IPS-20b (cell line): ENCODE data around the gene CACNA2D1.

Experiments
- H3K27ac ChIP-seq: one replicate; pipeline ENCODE4 v1.5.1; 2013; ENCODE audit warnings: low read length
- H3K27me3 ChIP-seq: 2 replicates; pipeline ENCODE4 v1.6.1; 2013; ENCODE audit warnings: mild to moderate bottlenecking, low read length, inconsistent platforms; ENCODE audit not compliant: insufficient read depth
- H3K36me3 ChIP-seq: 2 replicates; pipeline ENCODE4 v1.6.1; 2013; ENCODE audit warnings: low read depth, mild to moderate bottlenecking, inconsistent platforms, low read length, moderate library complexity; ENCODE audit not compliant: insufficient read depth
- H3K4me1 ChIP-seq: 2 replicates; pipeline ENCODE4 v1.6.1; 2013; ENCODE audit warnings: mild to moderate bottlenecking, control low read depth, inconsistent platforms, low read length, moderate library complexity; ENCODE audit not compliant: insufficient read depth
- H3K4me3 ChIP-seq: 2 replicates; pipeline ENCODE4 v1.5.1; 2013; ENCODE audit warnings: mild to moderate bottlenecking, low read length, inconsistent platforms
- H3K9ac ChIP-seq: 2 replicates; pipeline ENCODE4 v1.6.1; 2013; ENCODE audit warnings: low read depth, mild to moderate bottlenecking, inconsistent platforms, low read length, moderate library complexity
- H3K9me3 ChIP-seq: 2 replicates; pipeline ENCODE4 v1.6.1; 2013; ENCODE audit warnings: mild to moderate bottlenecking, low read depth, low read length, inconsistent platforms; ENCODE audit not compliant: insufficient read depth

CACNA2D1 gene

DNA sequence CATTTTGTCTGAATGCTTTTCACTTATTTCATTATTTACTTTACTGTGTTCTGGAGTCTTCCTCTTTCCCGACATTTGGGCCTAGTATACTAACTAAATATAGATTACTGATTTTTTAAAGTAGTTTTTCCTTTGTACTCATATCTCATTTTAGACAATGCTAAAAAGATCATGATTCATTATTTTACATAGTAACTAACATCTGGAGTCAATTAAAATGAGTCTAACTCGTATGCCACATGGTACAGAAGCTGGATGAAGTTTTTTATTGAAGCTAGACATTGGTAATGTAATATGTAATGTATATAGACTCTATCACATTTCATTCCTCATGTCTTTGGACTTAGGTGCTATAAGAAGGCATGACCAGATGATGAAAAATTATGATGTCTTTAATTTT, 517.4 kb downstream of the CACNA2D1 start:
- Histone ChIP-seq H3K27me3 (no peaks in the 10 kb centered on the region), H3K9ac (no peak overlapping the region), H3K4me1 (peaks cover 12% of the 10 kb centered on the region; the same call in 1 of the 2 replicates), H3K27ac (no peak overlapping the region), H3K9me3 (no peaks in the 10 kb centered on the region), H3K36me3 (no peaks in the 10 kb centered on the region), H3K4me3 (no peak overlapping the region)

DNA sequence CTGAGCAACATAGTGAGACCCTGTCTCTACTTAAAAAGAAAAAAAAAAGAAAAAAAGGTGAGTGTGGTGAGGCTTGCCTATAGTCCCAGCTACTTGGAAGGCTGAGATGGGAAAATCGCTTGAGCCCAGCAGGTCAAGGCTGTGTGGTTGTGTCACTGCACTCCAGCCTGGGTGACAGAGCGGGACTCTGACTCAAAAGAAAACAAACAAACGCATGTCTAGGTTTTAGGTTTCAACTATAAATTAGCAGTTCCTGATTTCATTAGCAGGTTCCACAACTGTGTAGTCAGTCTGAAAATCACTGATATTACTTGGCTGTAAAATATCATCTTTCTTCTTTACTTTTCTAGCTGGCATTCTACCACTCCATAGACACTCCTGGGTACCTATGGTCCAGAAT, 518.0 kb downstream of the CACNA2D1 start:
- no peaks in the 10 kb centered on the region for H3K36me3 ChIP-seq
- H3K9ac ChIP-seq: no peak overlapping the region
- H3K27ac ChIP-seq: no peak overlapping the region
- H3K9me3 ChIP-seq: no peaks in the 10 kb centered on the region
- peaks cover 12% of the 10 kb centered on the region; the same call in 1 of the 2 replicates for H3K4me1 ChIP-seq
- H3K27me3 ChIP-seq: no peaks in the 10 kb centered on the region
- H3K4me3 ChIP-seq: no peak overlapping the region

DNA sequence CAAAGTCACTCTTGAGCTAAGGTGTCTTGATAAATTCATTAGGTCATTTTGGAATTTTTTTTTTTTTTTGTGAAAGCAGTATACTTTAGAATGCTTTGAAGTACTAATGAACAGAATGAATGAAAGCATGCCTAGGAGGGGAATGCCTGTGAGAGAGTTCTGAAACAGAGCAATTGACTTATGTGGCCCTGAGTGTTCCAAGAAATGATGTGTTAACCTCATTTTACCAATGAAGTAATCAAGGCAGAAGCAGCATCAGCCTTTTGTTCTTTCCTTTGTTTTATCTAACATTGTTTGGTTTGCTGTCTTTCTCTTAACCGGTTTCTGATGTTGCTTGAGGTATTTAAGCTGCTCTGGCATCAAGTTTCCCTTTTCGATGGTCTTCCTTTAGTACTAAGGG, 519.1 kb downstream of the CACNA2D1 start:
- H3K36me3 ChIP-seq: no peaks in the 10 kb centered on the region
- no peaks in the 10 kb centered on the region for H3K9me3 ChIP-seq
- H3K4me1 ChIP-seq: peaks cover 12% of the 10 kb centered on the region; the same call in 1 of the 2 replicates
- no peak overlapping the region for H3K27ac ChIP-seq
- H3K4me3 ChIP-seq: no peak overlapping the region
- H3K27me3 ChIP-seq: no peaks in the 10 kb centered on the region
- no peak overlapping the region for H3K9ac ChIP-seq

DNA sequence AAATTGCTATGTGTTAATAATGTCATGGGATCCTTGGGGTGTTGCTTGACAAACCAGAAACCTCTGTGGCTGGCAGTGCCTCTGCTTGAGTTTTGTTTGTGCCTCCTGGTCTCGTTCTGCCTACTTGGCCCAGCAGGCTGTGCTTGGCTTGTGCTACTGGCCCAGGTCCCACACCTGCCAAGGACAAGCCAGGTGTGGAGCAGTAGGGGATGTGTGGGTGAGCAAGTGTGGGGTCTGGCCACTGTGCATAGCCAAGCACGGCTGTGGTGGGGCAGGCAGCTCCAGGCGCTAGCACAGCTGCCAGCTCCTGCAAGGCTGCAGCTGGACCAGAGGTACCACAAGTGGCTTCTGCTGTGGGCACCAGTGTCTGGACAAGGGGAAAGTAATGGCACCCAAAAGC, 524.1 kb downstream of the CACNA2D1 start:
- Histone ChIP-seq H3K4me1 (peaks cover 12% of the 10 kb centered on the region; the same call in 1 of the 2 replicates), H3K27ac (no peak overlapping the region), H3K4me3 (no peak overlapping the region), H3K36me3 (no peaks in the 10 kb centered on the region), H3K9ac (no peak overlapping the region), H3K27me3 (no peaks in the 10 kb centered on the region), H3K9me3 (no peaks in the 10 kb centered on the region; the same call in 1 of the 2 replicates)

- no peaks in the 10 kb centered on the region for H3K36me3 ChIP-seq
- H3K4me1 ChIP-seq: no peaks in the 10 kb centered on the region
- no peak overlapping the region for H3K9ac ChIP-seq
- H3K4me3 ChIP-seq: no peak overlapping the region
- no peaks in the 10 kb centered on the region for H3K27me3 ChIP-seq
- H3K27ac ChIP-seq: no peak overlapping the region
- H3K9me3 ChIP-seq: no peaks in the 10 kb centered on the region
Observed at GRCh38 chr7:81908220-81908619, 535.4 kb downstream of the CACNA2D1 start.

GRCh38 chr7:81903115-81903514, 540.5 kb downstream of the CACNA2D1 start:
- Histone ChIP-seq H3K9me3 (0 out of 2 replicates have a peak, but pooled peaks cover 6% of the 10 kb centered on the region), H3K27ac (no peak overlapping the region), H3K36me3 (no peaks in the 10 kb centered on the region), H3K9ac (no peak overlapping the region), H3K4me1 (no peaks in the 10 kb centered on the region), H3K4me3 (no peak overlapping the region), H3K27me3 (no peaks in the 10 kb centered on the region)

DNA sequence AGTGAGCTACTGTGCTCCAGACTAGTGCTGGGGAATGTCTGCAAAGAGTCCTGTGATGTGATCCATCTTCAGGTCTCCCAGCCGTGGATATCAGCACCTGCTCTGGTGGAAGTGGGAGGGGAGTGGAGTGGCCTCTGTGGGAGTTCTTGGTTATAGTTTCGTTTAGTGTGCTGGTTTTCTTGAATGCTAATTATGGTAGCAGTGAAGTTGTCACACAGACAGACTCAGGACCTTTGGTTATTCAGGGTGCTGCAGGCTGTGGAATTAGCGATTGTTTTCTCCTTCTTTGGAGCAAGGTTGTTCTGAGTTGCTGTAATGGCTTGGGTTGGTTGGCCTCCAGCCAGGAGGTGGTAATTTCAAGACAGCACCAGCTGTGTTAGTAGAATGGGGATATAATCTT, 541.0 kb downstream of the CACNA2D1 start:
- Histone ChIP-seq H3K9ac (no peak overlapping the region), H3K4me1 (no peaks in the 10 kb centered on the region), H3K27ac (no peak overlapping the region), H3K27me3 (no peaks in the 10 kb centered on the region), H3K36me3 (no peaks in the 10 kb centered on the region), H3K4me3 (no peak overlapping the region), H3K9me3 (0 out of 2 replicates have a peak, but pooled peaks cover 6% of the 10 kb centered on the region)
